Mesenchymal stem cell (in vitro differentiated cells and primary cell): Measurements from ENCODE around the gene MIAT.

Experiments used
- DNase-seq: peaks from one replicate; pipeline ENCODE4 v3.0.0-alpha.2; 2013
- H2AFZ ChIP-seq: one replicate; pipeline ENCODE4 v1.6.1; 2013; ENCODE audit warnings: low read depth, mild to moderate bottlenecking, control low read depth, inconsistent platforms, low read length, moderate library complexity
- H2AK5ac ChIP-seq: 2 replicates; pipeline ENCODE4 v1.6.1; 2013; ENCODE audit warnings: low read length, moderate library complexity, mild to moderate bottlenecking, inconsistent platforms; ENCODE audit not compliant: severe bottlenecking
- H2BK120ac ChIP-seq: one replicate; pipeline ENCODE4 v1.6.1; 2013; ENCODE audit warnings: low read depth, mild to moderate bottlenecking, inconsistent platforms, low read length, moderate library complexity
- H2BK12ac ChIP-seq, 2 experiments: one replicate each; pipeline ENCODE4 v1.6.1; 2013; ENCODE audit warnings: inconsistent platforms in 2 of 2, low read length in 2 of 2, mild to moderate bottlenecking in 2 of 2, moderate library complexity in 2 of 2, control low read depth in 1 of 2
- H2BK15ac ChIP-seq: one replicate; pipeline ENCODE4 v1.6.1; 2013; ENCODE audit warnings: mild to moderate bottlenecking, low read depth, inconsistent platforms; ENCODE audit not compliant: poor library complexity, severe bottlenecking
- H2BK5ac ChIP-seq: 2 replicates; pipeline ENCODE4 v1.6.1; 2013; ENCODE audit warnings: low read depth, mild to moderate bottlenecking, low read length, control low read depth, inconsistent platforms; ENCODE audit not compliant: poor library complexity, severe bottlenecking
- H3K14ac ChIP-seq, 2 experiments: one replicate each; pipeline ENCODE4 v1.6.1; 2013; ENCODE audit warnings: inconsistent platforms in 2 of 2, low read length in 2 of 2, control low read depth in 1 of 2, mild to moderate bottlenecking in 1 of 2, moderate library complexity in 1 of 2
- H3K18ac ChIP-seq, 2 experiments: one replicate each; pipeline ENCODE4 v1.6.1; 2013; ENCODE audit warnings: inconsistent platforms in 2 of 2, low read length in 2 of 2, control low read depth in 1 of 2, low read depth in 1 of 2, mild to moderate bottlenecking in 1 of 2
- H3K23ac ChIP-seq, 2 experiments: one replicate each; pipeline ENCODE4 v1.6.1; 2013; ENCODE audit warnings: inconsistent platforms in 2 of 2, low read length in 2 of 2, mild to moderate bottlenecking in 2 of 2, moderate library complexity in 2 of 2, control low read depth in 1 of 2
- H3K27ac ChIP-seq: 2 replicates; pipeline ENCODE4 v1.5.1; 2013; ENCODE audit warnings: mild to moderate bottlenecking, moderate library complexity, low read length, control low read depth, inconsistent platforms; ENCODE audit not compliant: poor library complexity, severe bottlenecking
- H3K27me3 ChIP-seq, 2 experiments: 2 replicates each; pipeline versions ENCODE4 v1.6.1 to v1.7.0; 2013; ENCODE audit warnings: low read length in 2 of 2, mild to moderate bottlenecking in 2 of 2, moderate library complexity in 2 of 2, control low read depth in 1 of 2, inconsistent platforms in 1 of 2; ENCODE audit not compliant: control insufficient read depth in 1 of 2, insufficient read depth in 1 of 2
- H3K36me3 ChIP-seq, 2 experiments: 2 replicates each; pipeline versions ENCODE4 v1.6.1 to v1.7.0; 2013; ENCODE audit warnings: low read length in 2 of 2, control low read depth in 1 of 2, inconsistent platforms in 1 of 2, low read depth in 1 of 2, mild to moderate bottlenecking in 1 of 2; ENCODE audit not compliant: insufficient read depth in 2 of 2, control insufficient read depth in 1 of 2
- H3K4ac ChIP-seq, 2 experiments: one replicate each; pipeline ENCODE4 v1.6.1; 2013; ENCODE audit warnings: inconsistent platforms in 2 of 2, low read length in 2 of 2, mild to moderate bottlenecking in 2 of 2, moderate library complexity in 2 of 2, control low read depth in 1 of 2, low read depth in 1 of 2
- H3K4me1 ChIP-seq: 2 replicates; pipeline ENCODE4 v1.6.1; 2013; ENCODE audit warnings: low read depth, low read length, control low read depth; ENCODE audit not compliant: control insufficient read depth, insufficient read depth
- H3K4me2 ChIP-seq: 2 replicates; pipeline ENCODE4 v1.6.1; 2013; ENCODE audit warnings: low read length, mild to moderate bottlenecking, inconsistent platforms; ENCODE audit not compliant: poor library complexity, severe bottlenecking
- H3K4me3 ChIP-seq, 2 experiments: 2 replicates each; pipeline versions ENCODE4 v1.5.1 to v1.7.0; 2013; ENCODE audit warnings: low read length in 2 of 2, mild to moderate bottlenecking in 2 of 2, control low read depth in 1 of 2, low read depth in 1 of 2; ENCODE audit not compliant: insufficient read depth in 1 of 2
- H3K79me1 ChIP-seq: replicated peaks from 2 replicates; pipeline ENCODE4 v1.6.1; 2013; ENCODE audit warnings: mild to moderate bottlenecking, control low read depth, low read length, inconsistent platforms; ENCODE audit not compliant: poor library complexity, severe bottlenecking
- H3K9ac ChIP-seq: 2 replicates; pipeline ENCODE4 v1.7.0; 2013; ENCODE audit warnings: mild to moderate bottlenecking, low read length, moderate library complexity
- H3K9me3 ChIP-seq: 2 replicates; pipeline ENCODE4 v1.7.0; 2013; ENCODE audit warnings: mild to moderate bottlenecking, low read length; ENCODE audit not compliant: control insufficient read depth
- H4K8ac ChIP-seq: one replicate; pipeline ENCODE4 v1.6.1; 2013; ENCODE audit warnings: inconsistent platforms, mild to moderate bottlenecking, low read length, moderate library complexity
- H4K91ac ChIP-seq: one replicate; pipeline ENCODE4 v1.6.1; 2013; ENCODE audit warnings: mild to moderate bottlenecking, low read length, inconsistent platforms
- WGBS: methylation state at CpG from one replicate; pipeline ENCODE4 v1.1.7; 2013; ENCODE audit warnings: mixed read lengths; 5-methylcytosine and 5-hydroxymethylcytosine counted together

MIAT gene

DNA sequence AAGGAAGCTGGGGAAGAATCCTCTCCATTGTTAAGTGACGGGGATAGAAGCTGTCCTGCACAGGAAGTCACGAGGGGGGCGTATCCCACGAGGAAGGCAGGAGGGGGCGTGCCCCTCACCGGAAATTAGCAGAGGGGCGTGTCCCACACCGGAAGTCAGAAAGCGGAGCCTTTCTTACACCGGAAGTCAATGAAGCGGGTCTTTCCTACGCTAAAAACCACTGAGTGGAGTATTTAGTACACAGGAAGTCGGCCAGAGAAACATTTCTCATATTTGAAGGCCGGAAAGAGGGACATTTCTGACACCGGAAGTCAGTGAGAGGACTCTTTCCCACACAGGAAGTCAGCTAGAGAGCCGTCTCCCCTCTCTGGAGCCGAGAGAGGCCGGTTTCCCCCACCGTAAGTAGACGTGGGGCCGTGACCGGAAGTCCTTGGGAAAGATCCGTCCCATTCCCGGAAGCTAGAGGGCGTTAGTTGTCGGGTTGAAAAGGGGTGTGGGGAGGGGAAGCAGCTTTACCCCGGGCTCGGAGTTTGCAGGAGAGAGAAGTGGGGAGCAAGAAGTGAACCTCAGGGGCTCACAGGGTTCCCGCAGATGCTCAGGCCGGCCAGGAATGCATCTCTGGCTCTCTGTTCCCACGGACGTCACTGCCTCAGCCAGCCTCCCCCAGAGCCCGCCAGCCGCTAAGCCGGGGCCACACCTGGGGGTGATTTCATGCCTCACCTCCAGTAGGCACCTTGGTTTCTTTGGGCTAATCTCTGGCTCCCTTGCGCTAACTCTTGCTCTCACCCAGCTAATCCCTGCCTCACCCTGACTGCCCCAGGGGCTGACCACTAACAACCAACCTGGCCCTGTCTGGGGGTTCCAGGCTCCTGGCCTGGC, 15.4 kb downstream of the MIAT start:
- peak overlapping the region; percentile 91 for H2BK5ac ChIP-seq
- 1% methylated on average over 36 of the region's 36 CpGs for WGBS
- peak overlapping the region; percentile 72 for H3K4me2 ChIP-seq
- H3K9ac ChIP-seq: peak overlapping the region; percentile 98
- peak overlapping the region; percentile 100 for H4K8ac ChIP-seq
- no peaks in the 10 kb centered on the region for H3K36me3 ChIP-seq
- H3K27ac ChIP-seq: peak overlapping the region; percentile 98
- no peaks in the 10 kb centered on the region for H3K9me3 ChIP-seq
- H3K27me3 ChIP-seq: no peaks in the 10 kb centered on the region
- H2BK15ac ChIP-seq: peak overlapping the region; percentile 87
- DNase-seq: peak; percentile 97
- peak overlapping the region; percentile 97 for H2BK120ac ChIP-seq
- H3K79me1 ChIP-seq: peaks cover 22% of the 10 kb centered on the region
- H2AK5ac ChIP-seq: peak overlapping the region; percentile 82
- H3K4me3 ChIP-seq: peak overlapping the region; percentile 82 to 97
- peak overlapping the region in 1 of 2 experiments; percentile 30 for H3K14ac ChIP-seq
- H3K23ac ChIP-seq: peak overlapping the region; percentile 61 to 86
- H3K4me1 ChIP-seq: peaks cover 21% of the 10 kb centered on the region
- peak overlapping the region; percentile 99 to 100 for H3K4ac ChIP-seq
- H2BK12ac ChIP-seq: peak overlapping the region; percentile 18 to 66
- peak overlapping the region; percentile 98 for H4K91ac ChIP-seq
- H2AFZ ChIP-seq: peak overlapping the region; percentile 55
- peak overlapping the region; percentile 87 to 99 for H3K18ac ChIP-seq

DNA sequence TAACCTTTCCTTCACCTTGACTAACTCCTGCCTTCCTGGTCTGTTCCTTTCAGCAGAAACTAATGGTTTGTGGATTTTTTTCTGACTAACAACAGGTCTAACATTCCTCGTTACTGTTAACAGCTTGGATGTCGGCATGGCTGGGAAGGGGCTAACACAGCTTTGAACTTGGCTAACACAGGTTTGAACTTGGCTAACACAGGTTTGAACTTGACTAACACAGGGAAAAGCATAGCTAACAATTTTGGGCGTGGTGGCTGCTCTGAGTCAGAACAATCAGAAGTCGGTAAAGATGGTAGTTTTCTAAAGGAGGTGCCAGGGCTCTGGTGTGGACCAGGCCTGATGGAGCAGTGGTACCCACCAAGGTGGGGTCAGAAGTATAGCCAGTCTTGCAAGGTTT, 16.1 kb downstream of the MIAT start:
- peak; percentile 23 for DNase-seq
- Histone ChIP-seq H3K9ac (peak overlapping the region; percentile 98), H3K14ac (peak overlapping the region in 1 of 2 experiments; percentile 30), H2AFZ (no peak overlapping the region), H3K79me1 (peaks cover 24% of the 10 kb centered on the region), H3K27ac (peak overlapping the region; percentile 98), H3K4ac (peak overlapping the region; percentile 99 to 100), H3K4me2 (peak overlapping the region; percentile 72), H3K18ac (peak overlapping the region; percentile 87 to 99), H2BK5ac (peak overlapping the region; percentile 15), H3K23ac (peak overlapping the region in 1 of 2 experiments; percentile 86), H4K91ac (peak overlapping the region; percentile 89), H2BK12ac (no peak overlapping the region), H3K27me3 (no peaks in the 10 kb centered on the region), H2BK15ac (no peak overlapping the region), H4K8ac (peak overlapping the region; percentile 99), H3K36me3 (no peaks in the 10 kb centered on the region), H3K4me3 (peak overlapping the region; percentile 82 to 97), H3K9me3 (no peaks in the 10 kb centered on the region), H2AK5ac (peak overlapping the region; percentile 71), H2BK120ac (peak overlapping the region; percentile 88), H3K4me1 (peaks cover 21% of the 10 kb centered on the region)
- WGBS: 53% methylated on average over 4 of the region's 4 CpGs

- Histone ChIP-seq H3K14ac (no peak overlapping the region), H3K9ac (peak overlapping the region; percentile 98), H3K18ac (peak overlapping the region in 1 of 2 experiments; percentile 35), H3K4me3 (peak overlapping the region in 1 of 2 experiments; percentile 97), H3K4me2 (peak overlapping the region; percentile 26), H4K8ac (peak overlapping the region; percentile 19), H3K4ac (peak overlapping the region in 1 of 2 experiments; percentile 44), H2BK12ac (no peak overlapping the region), H3K9me3 (no peaks in the 10 kb centered on the region), H3K79me1 (peaks cover 25% of the 10 kb centered on the region), H2AFZ (no peak overlapping the region), H3K23ac (no peak overlapping the region), H2BK120ac (no peak overlapping the region), H3K27ac (no peak overlapping the region), H2BK5ac (no peak overlapping the region), H3K36me3 (no peaks in the 10 kb centered on the region), H4K91ac (peak overlapping the region; percentile 28), H2BK15ac (no peak overlapping the region), H3K27me3 (no peaks in the 10 kb centered on the region), H3K4me1 (peaks cover 22% of the 10 kb centered on the region), H2AK5ac (peak overlapping the region; percentile 5)
- WGBS: 96% methylated on average over 9 of the region's 9 CpGs
- no peak for DNase-seq
Measured at GRCh38 chr22:26674211-26675190, 17.1 kb downstream of the MIAT start.
